Airway epithelial cell (primary cell): ENCODE measurements around the gene ASTN1. TPM values are rescaled to one million over a fixed set of nuclear protein-coding genes. Genes with fewer than 3 reads are reported as not detected.

Source experiments
- total RNA-seq: library from RNA; depleted of rRNA; stranded (reverse); fragments of >200 nt; gene quantifications from 2 replicates; pipeline ENCODE4 v1.2.3, GENCODE V29; 2015

Gene ASTN1
- total RNA-seq: not detected in 2 replicates

GRCh38 chr1:177164380-177165068 is at the start of gene ASTN1:
Gene ASTN1, minus strand, starts transcription at chr1:177164712. Its CDS starts 36 bp downstream, at chr1:177164676.

GRCh38 chr1:177170756-177171535 is 6.4 kb upstream of the ASTN1 start, which contains the start of gene BRINP2:
Gene BRINP2, plus strand, starts transcription at chr1:177170958. Its CDS starts 58,919 bp downstream, at chr1:177229877.

Other genes starting within 250 kb of the ASTN1 start
- 0.14 TPM in 1 of 2 replicates, not detected in the other for gene BRINP2, start 6.2 kb upstream of the ASTN1 start, total RNA-seq